Subcutaneous abdominal adipose tissue (tissue), 5 donors: ENCODE measurements around the gene METRN.

Experiments
- H3K27ac ChIP-seq: one replicate; pipeline ENCODE4 v1.7.0; 2013; ENCODE audit warnings: low read depth, mild to moderate bottlenecking, inconsistent platforms, low read length, moderate library complexity
- H3K27me3 ChIP-seq, 5 donors: one replicate each; pipeline ENCODE4 v1.7.0; 2013; ENCODE audit warnings: low read length in 5 of 5, inconsistent platforms in 1 of 5; ENCODE audit not compliant: control insufficient read depth in 5 of 5, insufficient read depth in 4 of 5
- H3K36me3 ChIP-seq, 5 donors: one replicate each; pipeline ENCODE4 v1.7.0; 2013; ENCODE audit warnings: low read length in 5 of 5; ENCODE audit not compliant: control insufficient read depth in 5 of 5, insufficient read depth in 5 of 5
- H3K4me1 ChIP-seq, 5 donors: one replicate each; pipeline ENCODE4 v1.7.0; 2013; ENCODE audit warnings: low read length in 5 of 5, mild to moderate bottlenecking in 3 of 5, moderate library complexity in 1 of 5; ENCODE audit not compliant: control insufficient read depth in 5 of 5, insufficient read depth in 5 of 5
- H3K4me3 ChIP-seq, 5 donors: one replicate each; pipeline ENCODE4 v1.7.0; 2013; ENCODE audit warnings: low read length in 5 of 5, low read depth in 1 of 5
- H3K9ac ChIP-seq, 5 donors: one replicate each; pipeline ENCODE4 v1.7.0; 2013; ENCODE audit warnings: low read length in 5 of 5, mild to moderate bottlenecking in 4 of 5, moderate library complexity in 3 of 5
- H3K9me3 ChIP-seq, 5 donors: one replicate each; pipeline ENCODE4 v1.7.0; 2013; ENCODE audit warnings: low read length in 5 of 5; ENCODE audit not compliant: control insufficient read depth in 5 of 5
- donor health status: healthy.
- donor health status: healthy.
- donor health status: healthy.
- donor health status: healthy.
- donor health status: healthy.

METRN gene

DNA sequence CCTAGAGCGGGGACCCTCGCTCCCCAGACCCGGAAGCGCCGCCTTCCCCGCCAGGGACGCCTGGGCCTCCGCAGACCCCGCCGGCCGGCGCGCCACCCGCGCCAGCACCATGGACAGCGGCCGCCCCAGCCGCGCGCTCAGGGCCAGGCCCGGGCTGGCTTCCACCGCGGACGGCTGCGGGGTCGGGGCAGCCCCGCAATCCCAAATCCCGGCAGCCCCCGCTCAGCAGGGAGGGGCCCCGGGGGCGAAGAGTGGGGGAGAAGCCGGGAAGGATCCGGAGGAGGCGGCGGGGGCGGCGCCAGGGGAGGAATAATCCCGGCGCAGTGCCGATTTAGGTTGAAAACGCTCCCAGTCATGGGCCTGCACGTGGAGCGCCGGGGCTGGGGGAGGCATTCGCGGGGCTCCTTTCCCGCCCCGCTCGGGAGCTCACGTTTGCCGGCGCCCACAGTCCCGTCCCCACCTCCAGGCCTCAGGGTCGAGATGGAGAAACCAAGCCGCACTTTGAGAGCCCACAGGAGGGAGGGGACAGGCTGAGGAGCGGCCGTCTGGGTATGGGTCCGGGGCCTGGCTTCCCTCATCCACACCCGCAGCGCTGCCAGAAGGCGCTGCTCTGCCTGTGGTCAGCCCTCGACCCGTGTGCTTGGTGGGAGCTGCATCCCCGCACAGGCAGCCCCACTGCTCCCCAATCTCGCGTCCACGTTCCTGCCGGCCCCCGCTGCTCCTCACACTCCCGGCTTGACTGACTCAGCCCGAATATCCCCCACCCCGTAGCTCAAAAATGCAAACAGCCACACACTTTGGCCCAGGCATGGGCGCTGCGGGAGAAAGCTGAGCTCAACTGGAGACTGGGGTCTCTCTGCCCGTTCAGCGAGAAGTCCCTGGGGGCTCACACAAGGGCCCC is 14.0 kb upstream of the METRN start:
- no peak overlapping the region for H3K27ac ChIP-seq
- peaks cover 0 to 4% (median 1%) of the 10 kb centered on the region in 5 donors for H3K4me1 ChIP-seq
- no peak overlapping the region for H3K4me3 ChIP-seq
- H3K27me3 ChIP-seq = peaks cover 52 to 72% (median 55%) of the 10 kb centered on the region in 5 donors
- no peaks in the 10 kb centered on the region for H3K9me3 ChIP-seq
- no peaks in the 10 kb centered on the region for H3K36me3 ChIP-seq
- no peak overlapping the region for H3K9ac ChIP-seq

DNA sequence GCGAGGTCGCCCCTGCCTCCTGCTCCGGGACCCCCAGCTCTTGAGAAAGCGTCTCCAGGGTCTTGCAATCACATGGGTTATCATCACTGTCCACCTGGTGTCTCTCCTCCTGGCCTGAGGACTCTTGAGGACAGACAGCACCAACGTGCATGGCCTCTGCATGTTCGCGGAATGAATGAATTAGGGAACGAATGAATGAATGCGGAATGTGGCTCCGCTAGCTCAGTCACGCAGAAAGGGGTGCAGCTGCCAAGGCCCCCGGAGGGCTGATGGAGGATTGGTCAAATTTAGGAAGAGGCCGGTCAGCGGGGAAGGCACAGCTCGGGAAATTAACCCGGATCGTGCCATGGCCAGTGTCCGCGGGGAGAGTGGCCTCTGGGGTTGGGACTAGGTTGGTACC is 12.6 kb upstream of the METRN start:
- no peaks in the 10 kb centered on the region for H3K9me3 ChIP-seq
- peaks cover 0 to 5% (median 3%) of the 10 kb centered on the region in 5 donors for H3K4me1 ChIP-seq
- H3K9ac ChIP-seq = no peak overlapping the region
- H3K36me3 ChIP-seq = no peaks in the 10 kb centered on the region
- peaks cover 57 to 76% (median 63%) of the 10 kb centered on the region in 5 donors for H3K27me3 ChIP-seq
- H3K27ac ChIP-seq = no peak overlapping the region
- H3K4me3 ChIP-seq = no peak overlapping the region

DNA sequence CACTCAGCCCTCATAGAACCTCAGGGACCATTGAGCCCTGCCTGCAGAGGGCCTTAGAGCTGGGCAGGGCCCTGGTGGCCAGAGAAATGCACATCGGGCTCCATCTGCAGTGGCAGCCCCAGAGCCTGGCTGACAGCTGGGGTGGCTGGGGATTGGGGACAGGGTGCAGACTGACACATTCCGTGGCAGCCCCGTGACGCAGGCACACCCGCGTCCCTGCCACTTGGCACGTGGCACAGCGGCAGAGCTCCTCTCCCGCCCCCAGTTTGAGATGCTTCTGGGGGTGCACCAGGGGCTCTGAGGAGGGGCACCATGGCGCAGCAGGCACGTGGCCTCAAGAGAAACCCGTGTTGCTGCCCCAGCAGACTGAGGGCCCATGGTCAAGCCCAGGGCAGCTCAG is 11.5 kb upstream of the METRN start:
- Histone ChIP-seq H3K27ac (no peak overlapping the region), H3K9me3 (no peaks in the 10 kb centered on the region), H3K4me3 (no peak overlapping the region), H3K9ac (no peak overlapping the region), H3K36me3 (no peaks in the 10 kb centered on the region), H3K27me3 (peaks cover 66 to 84% (median 70%) of the 10 kb centered on the region in 5 donors), H3K4me1 (peaks cover 0 to 5% (median 3%) of the 10 kb centered on the region in 5 donors)

DNA sequence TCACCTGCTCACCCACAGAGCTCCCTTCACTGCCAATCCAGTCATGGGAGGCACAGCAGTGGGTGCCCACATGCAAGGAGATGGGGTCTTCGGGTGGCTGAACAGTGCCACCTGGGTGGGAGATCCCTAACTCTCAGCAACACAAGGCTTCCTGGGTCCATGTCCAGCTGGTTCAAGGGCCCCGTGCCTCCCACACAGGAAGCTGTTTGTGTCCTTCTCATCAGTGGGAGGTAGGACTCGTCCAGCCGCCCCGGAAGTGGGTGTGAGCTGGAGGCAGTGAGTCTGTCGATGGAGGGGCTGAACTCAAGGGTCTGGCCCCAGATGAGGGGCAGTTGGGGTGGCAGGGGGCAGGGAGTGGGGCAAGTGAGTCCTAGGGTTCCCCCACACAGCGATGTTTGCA is 10.9 kb upstream of the METRN start:
- Histone ChIP-seq H3K4me3 (no peak overlapping the region), H3K27me3 (peaks cover 72 to 88% (median 76%) of the 10 kb centered on the region in 5 donors), H3K36me3 (no peaks in the 10 kb centered on the region), H3K9ac (no peak overlapping the region), H3K4me1 (peaks cover 0 to 5% (median 3%) of the 10 kb centered on the region in 5 donors), H3K9me3 (no peaks in the 10 kb centered on the region), H3K27ac (no peak overlapping the region)

DNA sequence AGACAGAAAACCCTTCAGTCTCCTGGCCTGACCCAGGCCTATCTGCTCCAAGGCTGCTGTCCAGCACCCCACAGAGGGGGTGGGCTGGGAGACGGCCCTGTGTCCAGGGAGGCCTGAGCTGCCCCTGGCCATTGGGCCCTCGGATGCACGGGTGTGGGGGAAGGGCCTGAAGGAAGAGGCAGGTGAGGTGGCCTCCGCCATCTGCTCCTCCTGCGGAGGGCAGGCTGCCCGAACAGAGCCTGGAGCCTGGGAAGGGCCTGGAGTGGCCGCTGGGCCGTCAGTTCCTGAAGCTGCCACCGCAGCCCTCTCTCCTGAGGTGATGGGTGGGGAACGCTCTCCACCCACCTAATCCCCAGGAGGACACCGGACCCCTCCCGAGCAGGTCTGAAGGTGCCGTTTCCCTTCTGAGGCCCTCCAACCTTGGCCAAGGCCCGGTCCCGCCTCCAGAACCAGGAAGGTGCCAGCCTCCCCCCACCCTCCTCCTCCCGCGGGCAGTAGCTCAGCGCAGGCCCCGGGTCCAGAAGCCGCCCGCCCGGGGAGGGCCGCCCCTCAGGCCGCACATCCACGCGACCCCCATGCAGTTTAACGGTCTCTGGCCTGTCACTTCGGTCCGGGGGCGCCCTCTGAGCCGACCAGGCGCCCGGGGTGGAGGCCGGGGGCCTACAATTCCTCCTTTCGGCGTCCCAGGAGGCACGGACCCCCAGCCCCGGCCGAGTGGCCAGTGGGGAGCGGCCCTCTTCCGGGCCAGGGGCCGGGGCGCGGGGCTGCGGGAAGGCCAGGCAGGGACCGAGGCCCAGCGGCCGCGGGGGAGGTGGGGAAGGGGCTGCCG is 10.2 kb upstream of the METRN start:
- Histone ChIP-seq H3K9ac (no peak overlapping the region), H3K4me3 (no peak overlapping the region), H3K4me1 (peaks cover 0 to 5% (median 3%) of the 10 kb centered on the region in 5 donors), H3K27me3 (peaks cover 76 to 88% (median 79%) of the 10 kb centered on the region in 5 donors), H3K27ac (no peak overlapping the region), H3K9me3 (no peaks in the 10 kb centered on the region), H3K36me3 (no peaks in the 10 kb centered on the region)

DNA sequence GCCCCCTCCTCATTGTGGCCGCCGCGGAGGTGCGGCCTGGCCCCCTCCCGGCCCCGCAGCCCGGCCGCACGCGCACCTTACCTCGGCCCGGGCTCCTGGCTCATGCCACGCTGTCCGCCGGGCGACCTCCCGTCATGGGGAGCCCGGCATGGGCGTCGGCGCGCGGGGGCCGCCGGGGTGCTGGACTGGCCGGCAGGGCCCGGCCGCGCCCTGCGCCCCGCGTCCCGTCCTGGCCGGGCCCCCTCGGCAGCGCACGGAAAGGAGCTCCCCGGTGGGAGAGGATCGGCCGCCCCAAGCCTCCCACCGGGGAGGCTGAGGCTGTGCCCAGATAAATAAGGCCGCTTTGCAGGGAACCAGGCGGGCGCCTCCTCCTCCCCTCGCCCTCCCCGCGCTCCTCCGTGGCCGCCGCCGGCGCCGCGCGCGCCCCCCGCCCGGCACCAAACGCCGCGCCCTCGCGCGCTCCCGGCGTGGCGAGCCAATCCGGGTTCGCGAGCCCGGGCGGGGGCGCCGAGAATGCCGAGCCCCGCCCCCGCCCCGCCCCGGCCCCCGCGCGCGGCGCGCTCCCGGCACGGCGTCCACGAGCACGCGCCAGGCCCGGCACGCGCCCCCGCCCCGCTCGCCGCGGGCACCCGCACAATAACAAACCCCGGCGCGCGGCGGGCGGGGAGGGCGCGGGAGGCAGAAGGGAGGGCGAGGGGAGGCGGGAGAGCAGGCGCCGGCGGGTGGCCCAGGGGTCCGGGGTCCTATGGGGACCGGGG is 9.3 kb upstream of the METRN start, which contains the start of gene FBXL16:
Gene FBXL16 (minus strand): TSS at position 371 of the 758 bp plus-strand sequence. CDS start 8,396 bp downstream, outside the sequence.
- Histone ChIP-seq H3K4me1 (peaks cover 0 to 5% (median 3%) of the 10 kb centered on the region in 5 donors), H3K9me3 (no peaks in the 10 kb centered on the region), H3K9ac (no peak within 1 kb of the TSS), H3K4me3 (no peak within 1 kb of the TSS), H3K36me3 (no peaks in the 10 kb centered on the region), H3K27me3 (peaks cover 77 to 90% (median 80%) of the 10 kb centered on the region in 5 donors), H3K27ac (no peak within 1 kb of the TSS)

DNA sequence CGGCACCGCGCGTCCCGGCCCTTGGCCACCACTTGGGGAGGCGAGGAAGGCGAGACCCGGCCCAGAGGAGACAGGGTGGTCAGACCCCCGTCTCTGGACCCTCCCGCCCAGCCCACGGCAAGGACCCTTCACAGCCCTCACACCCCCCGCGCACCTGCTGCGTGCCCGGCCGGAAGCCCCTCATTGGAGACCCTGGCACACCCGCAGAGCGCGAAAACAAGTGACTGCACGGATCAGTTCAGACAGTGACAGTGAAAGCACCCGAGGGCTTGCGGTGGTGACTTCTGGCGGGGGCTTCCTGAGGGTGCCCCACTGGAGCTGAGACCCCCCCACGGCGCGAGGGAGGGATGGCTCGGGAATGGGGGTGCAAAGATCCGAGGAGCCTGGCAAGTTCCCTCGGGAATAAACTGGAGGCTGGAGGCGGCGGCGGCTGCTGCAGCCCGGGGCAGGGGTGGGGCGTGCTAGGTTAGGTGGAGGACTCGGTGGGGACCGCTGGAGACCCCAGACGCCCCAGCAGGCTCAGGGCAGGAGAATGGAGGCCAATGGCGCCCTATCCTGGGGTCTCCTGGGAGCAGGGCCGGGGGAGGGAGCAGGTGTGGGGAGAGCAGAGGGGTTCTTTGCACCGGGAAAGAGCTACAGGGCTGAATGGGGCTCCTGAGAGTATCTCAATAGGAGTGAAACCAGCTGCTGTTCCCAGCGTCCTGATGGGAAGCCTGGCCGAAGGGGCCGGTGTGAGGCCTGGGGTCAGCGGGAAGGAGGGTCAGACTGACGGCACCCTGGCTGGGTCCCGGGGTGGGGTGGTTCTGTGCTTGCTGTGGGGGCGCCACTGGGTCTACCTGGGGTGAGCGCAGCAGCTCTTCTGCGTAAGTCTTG is 8.5 kb upstream of the METRN start:
- H3K27ac ChIP-seq = no peak overlapping the region
- peaks cover 0 to 5% (median 0%) of the 10 kb centered on the region in 5 donors for H3K4me1 ChIP-seq
- H3K4me3 ChIP-seq = no peak overlapping the region
- H3K36me3 ChIP-seq = no peaks in the 10 kb centered on the region
- H3K9me3 ChIP-seq = no peaks in the 10 kb centered on the region
- no peak overlapping the region for H3K9ac ChIP-seq
- peaks cover 81 to 92% (median 83%) of the 10 kb centered on the region in 5 donors for H3K27me3 ChIP-seq

DNA sequence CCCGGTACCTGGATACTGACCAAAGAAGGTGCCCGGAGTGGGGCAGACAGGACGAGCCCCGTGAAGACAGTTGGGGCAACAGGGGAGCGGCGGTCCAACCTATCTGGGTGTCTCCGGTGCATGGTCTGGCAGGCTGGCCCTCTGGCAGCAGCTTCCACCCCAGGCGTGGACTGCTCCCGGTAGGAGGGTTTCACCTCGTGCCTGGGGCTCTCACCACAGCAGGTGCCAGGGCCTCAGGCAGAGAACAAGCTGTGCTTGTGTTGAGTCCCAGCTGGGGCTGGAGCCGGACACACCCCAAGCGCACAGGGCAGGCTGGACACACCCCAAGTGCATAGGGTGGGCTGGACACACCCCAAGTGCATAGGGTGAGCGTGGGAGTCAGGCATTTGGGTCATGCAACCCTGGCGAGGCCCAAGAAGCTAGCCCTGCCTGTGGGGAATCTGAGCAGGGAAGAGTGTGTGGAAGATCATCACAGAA is 7.8 kb upstream of the METRN start:
- no peak overlapping the region for H3K4me3 ChIP-seq
- no peaks in the 10 kb centered on the region for H3K9me3 ChIP-seq
- peaks cover 0 to 5% (median 0%) of the 10 kb centered on the region in 5 donors for H3K4me1 ChIP-seq
- no peak overlapping the region for H3K27ac ChIP-seq
- H3K27me3 ChIP-seq = peaks cover 74 to 87% (median 79%) of the 10 kb centered on the region in 5 donors
- H3K9ac ChIP-seq = no peak overlapping the region
- H3K36me3 ChIP-seq = no peaks in the 10 kb centered on the region

DNA sequence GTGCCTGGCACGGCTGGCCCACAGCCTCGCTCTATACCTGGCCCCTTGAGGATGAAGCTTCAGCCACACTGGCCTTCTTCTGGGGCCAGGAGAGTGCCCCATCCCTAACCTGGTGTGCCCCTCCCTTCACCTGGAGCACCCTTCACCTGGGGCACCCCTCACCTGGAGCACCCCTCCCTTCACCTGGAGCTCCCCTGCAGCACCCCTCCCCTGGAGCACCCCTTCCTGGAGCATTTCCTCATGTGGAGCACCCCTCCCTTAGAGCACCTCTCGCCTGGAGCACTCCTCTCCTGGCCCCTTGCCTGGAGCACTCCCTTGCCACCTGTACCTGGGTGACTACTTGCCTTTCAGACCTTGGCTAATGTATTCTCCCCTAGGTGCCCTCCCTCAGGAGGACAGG is 6.9 kb upstream of the METRN start:
- H3K27ac ChIP-seq = no peak overlapping the region
- H3K9me3 ChIP-seq = no peaks in the 10 kb centered on the region
- H3K36me3 ChIP-seq = no peaks in the 10 kb centered on the region
- H3K27me3 ChIP-seq = peaks cover 67 to 78% (median 72%) of the 10 kb centered on the region in 5 donors
- H3K4me1 ChIP-seq = peaks cover 0 to 5% (median 0%) of the 10 kb centered on the region in 5 donors
- no peak overlapping the region for H3K9ac ChIP-seq
- H3K4me3 ChIP-seq = no peak overlapping the region
